Activated naive CD8-positive, alpha-beta T cell treated with anti-CD3 and anti-CD28 coated beads, Interleukin-2, amount 50 U/mL, for 24 hours (primary cell): ENCODE data around the gene CYBC1.

Experiments used
- ATAC-seq: fragments of 150-1000 bp; cut with Tn5 transposase; one replicate; pipeline ENCODE4 v1.10.0; 2021
- DNase-seq: peaks from one replicate; pipeline ENCODE4 v3.0.0; 2021
- H3K27ac Mint-ChIP-seq: one replicate; pipeline ENCODE4 v1.8.0; 2021; ENCODE audit warnings: mild to moderate bottlenecking, mixed read lengths
- H3K27me3 Mint-ChIP-seq: one replicate; pipeline ENCODE4 v1.8.0; 2021; ENCODE audit warnings: mixed read lengths
- H3K36me3 Mint-ChIP-seq: one replicate; pipeline ENCODE4 v1.8.0; 2021; ENCODE audit warnings: low read depth, mixed read lengths
- H3K4me1 Mint-ChIP-seq: one replicate; pipeline ENCODE4 v1.8.0; 2021; ENCODE audit warnings: mixed read lengths
- H3K4me3 Mint-ChIP-seq: one replicate; pipeline ENCODE4 v1.8.0; 2021; ENCODE audit warnings: mild to moderate bottlenecking, moderate library complexity, mixed read lengths
- H3K9me3 Mint-ChIP-seq: one replicate; pipeline ENCODE4 v1.8.0; 2021; ENCODE audit warnings: mixed read lengths

Gene CYBC1

GRCh38 chr17:82446124-82446523 is 4.4 kb downstream of the CYBC1 start:
- Mint-ChIP-seq H3K27ac (no peak overlapping the region), H3K4me1 (peaks cover 30% of the 10 kb centered on the region), H3K9me3 (no peaks in the 10 kb centered on the region), H3K4me3 (no peak overlapping the region), H3K27me3 (no peaks in the 10 kb centered on the region), H3K36me3 (peaks cover 24% of the 10 kb centered on the region)
- ATAC-seq (no peak), DNase-seq (no peak)

GRCh38 chr17:82445542-82445941 is 5.0 kb downstream of the CYBC1 start:
- Mint-ChIP-seq H3K36me3 (peaks cover 24% of the 10 kb centered on the region), H3K9me3 (no peaks in the 10 kb centered on the region), H3K27me3 (no peaks in the 10 kb centered on the region), H3K4me1 (peaks cover 29% of the 10 kb centered on the region), H3K27ac (no peak overlapping the region), H3K4me3 (no peak overlapping the region)
- DNase-seq (no peak), ATAC-seq (no peak)

- no peak overlapping the region for H3K4me3 Mint-ChIP-seq
- H3K36me3 Mint-ChIP-seq, result peaks cover 24% of the 10 kb centered on the region
- DNase-seq, result no peak
- H3K4me1 Mint-ChIP-seq, result peaks cover 29% of the 10 kb centered on the region
- no peaks in the 10 kb centered on the region for H3K9me3 Mint-ChIP-seq
- no peak overlapping the region for H3K27ac Mint-ChIP-seq
- no peaks in the 10 kb centered on the region for H3K27me3 Mint-ChIP-seq
- ATAC-seq, result no peak
These were observed 5.5 kb downstream of the CYBC1 start for GRCh38 chr17:82444941-82445521.

GRCh38 chr17:82444284-82444893 is 6.2 kb downstream of the CYBC1 start:
- H3K36me3 Mint-ChIP-seq, result peaks cover 19% of the 10 kb centered on the region
- ATAC-seq, result no peak
- no peaks in the 10 kb centered on the region for H3K27me3 Mint-ChIP-seq
- H3K27ac Mint-ChIP-seq, result no peak overlapping the region
- no peaks in the 10 kb centered on the region for H3K9me3 Mint-ChIP-seq
- H3K4me3 Mint-ChIP-seq, result no peak overlapping the region
- no peak for DNase-seq
- H3K4me1 Mint-ChIP-seq, result peaks cover 24% of the 10 kb centered on the region

- ATAC-seq, result no peak
- no peak for DNase-seq
- H3K27ac Mint-ChIP-seq, result no peak overlapping the region
- H3K36me3 Mint-ChIP-seq, result peaks cover 14% of the 10 kb centered on the region
- H3K9me3 Mint-ChIP-seq, result no peaks in the 10 kb centered on the region
- peaks cover 19% of the 10 kb centered on the region for H3K4me1 Mint-ChIP-seq
- H3K27me3 Mint-ChIP-seq, result no peaks in the 10 kb centered on the region
- no peak overlapping the region for H3K4me3 Mint-ChIP-seq
These were observed 6.9 kb downstream of the CYBC1 start for GRCh38 chr17:82443465-82444283.

- DNase-seq, result no peak
- no peaks in the 10 kb centered on the region for H3K27me3 Mint-ChIP-seq
- no peaks in the 10 kb centered on the region for H3K9me3 Mint-ChIP-seq
- no peak for ATAC-seq
- peaks cover 17% of the 10 kb centered on the region for H3K4me1 Mint-ChIP-seq
- no peak overlapping the region for H3K27ac Mint-ChIP-seq
- H3K36me3 Mint-ChIP-seq, result peaks cover 14% of the 10 kb centered on the region
- H3K4me3 Mint-ChIP-seq, result no peak overlapping the region
These were observed 7.7 kb downstream of the CYBC1 start for GRCh38 chr17:82442643-82443464.

- Mint-ChIP-seq H3K27ac (no peak overlapping the region), H3K36me3 (peaks cover 10% of the 10 kb centered on the region), H3K4me1 (peaks cover 12% of the 10 kb centered on the region), H3K27me3 (no peaks in the 10 kb centered on the region), H3K9me3 (no peaks in the 10 kb centered on the region), H3K4me3 (no peak overlapping the region)
- ATAC-seq, result no peak
- no peak for DNase-seq
These were observed 8.7 kb downstream of the CYBC1 start for GRCh38 chr17:82441691-82442487.

DNA sequence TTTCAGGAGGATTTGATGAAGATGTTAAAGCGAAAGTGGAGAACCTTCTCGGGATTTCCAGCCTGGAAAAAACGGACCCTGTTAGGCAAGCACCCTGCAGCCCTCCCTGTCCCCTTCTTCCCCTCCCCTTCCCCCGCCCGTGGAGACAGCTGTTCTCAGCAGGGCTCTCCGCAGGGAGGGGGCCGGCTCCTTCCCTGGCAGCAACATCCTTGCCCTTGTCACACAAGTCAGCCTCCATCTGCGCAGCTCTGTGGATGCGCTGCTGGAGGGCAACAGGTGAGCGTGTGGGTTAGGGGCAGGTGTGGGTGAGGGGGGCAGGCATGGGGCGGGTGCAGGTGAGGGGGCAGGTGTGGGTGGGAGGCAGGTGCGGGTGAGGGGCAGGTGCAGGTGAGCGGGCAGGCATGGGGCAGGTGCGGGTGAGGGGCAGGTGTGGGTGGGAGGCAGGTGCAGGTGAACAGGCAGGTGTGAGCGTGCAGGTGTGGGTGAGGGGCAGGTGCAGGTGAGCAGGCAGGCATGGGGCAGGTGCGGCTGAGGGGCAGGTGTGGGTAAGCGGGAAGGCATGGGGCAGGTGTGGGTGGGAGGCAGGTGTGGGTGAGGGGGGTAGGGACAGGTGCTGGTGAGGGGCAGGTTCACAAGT is 9.4 kb downstream of the CYBC1 start:
- no peaks in the 10 kb centered on the region for H3K27me3 Mint-ChIP-seq
- no peak for DNase-seq
- peaks cover 7% of the 10 kb centered on the region for H3K36me3 Mint-ChIP-seq
- ATAC-seq, result no peak
- H3K9me3 Mint-ChIP-seq, result no peaks in the 10 kb centered on the region
- H3K27ac Mint-ChIP-seq, result no peak overlapping the region
- H3K4me1 Mint-ChIP-seq, result peaks cover 5% of the 10 kb centered on the region
- H3K4me3 Mint-ChIP-seq, result no peak overlapping the region

DNA sequence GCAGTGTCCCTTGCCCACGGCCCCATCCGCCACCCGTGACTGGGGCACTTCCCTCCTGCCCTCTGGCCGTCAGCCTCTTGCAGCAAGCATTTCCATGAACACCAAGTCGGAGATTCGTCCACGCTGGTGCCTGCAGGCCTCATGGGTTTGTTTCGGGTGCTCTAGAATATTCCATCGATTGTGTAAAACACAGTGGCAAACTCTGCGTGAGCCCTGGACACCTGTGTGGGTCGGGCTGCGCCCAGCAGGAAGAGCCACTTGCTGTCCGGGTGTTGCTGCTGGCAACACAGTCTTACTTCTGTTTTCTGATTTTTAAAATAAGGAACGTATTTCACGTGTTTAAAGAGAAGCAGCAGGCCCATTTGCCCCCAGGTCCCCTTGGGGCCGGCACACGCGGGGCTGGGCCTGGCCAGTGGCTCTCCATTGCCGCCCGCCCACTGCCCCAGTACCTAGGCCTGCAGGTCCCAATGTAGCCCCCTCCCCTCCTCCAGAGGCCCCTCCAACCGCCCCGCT is 10.0 kb downstream of the CYBC1 start:
- Mint-ChIP-seq H3K36me3 (peaks cover 5% of the 10 kb centered on the region), H3K4me3 (no peak overlapping the region), H3K9me3 (no peaks in the 10 kb centered on the region), H3K4me1 (no peaks in the 10 kb centered on the region), H3K27ac (no peak overlapping the region), H3K27me3 (no peaks in the 10 kb centered on the region)
- DNase-seq, result no peak
- no peak for ATAC-seq

- Mint-ChIP-seq H3K9me3 (no peaks in the 10 kb centered on the region), H3K27ac (no peak overlapping the region), H3K27me3 (no peaks in the 10 kb centered on the region), H3K36me3 (peaks cover 5% of the 10 kb centered on the region), H3K4me3 (no peak overlapping the region), H3K4me1 (peaks cover 2% of the 10 kb centered on the region)
- DNase-seq, result no peak
- peak; percentile 3 for ATAC-seq
These were observed 10.7 kb downstream of the CYBC1 start for GRCh38 chr17:82439829-82440365.

DNA sequence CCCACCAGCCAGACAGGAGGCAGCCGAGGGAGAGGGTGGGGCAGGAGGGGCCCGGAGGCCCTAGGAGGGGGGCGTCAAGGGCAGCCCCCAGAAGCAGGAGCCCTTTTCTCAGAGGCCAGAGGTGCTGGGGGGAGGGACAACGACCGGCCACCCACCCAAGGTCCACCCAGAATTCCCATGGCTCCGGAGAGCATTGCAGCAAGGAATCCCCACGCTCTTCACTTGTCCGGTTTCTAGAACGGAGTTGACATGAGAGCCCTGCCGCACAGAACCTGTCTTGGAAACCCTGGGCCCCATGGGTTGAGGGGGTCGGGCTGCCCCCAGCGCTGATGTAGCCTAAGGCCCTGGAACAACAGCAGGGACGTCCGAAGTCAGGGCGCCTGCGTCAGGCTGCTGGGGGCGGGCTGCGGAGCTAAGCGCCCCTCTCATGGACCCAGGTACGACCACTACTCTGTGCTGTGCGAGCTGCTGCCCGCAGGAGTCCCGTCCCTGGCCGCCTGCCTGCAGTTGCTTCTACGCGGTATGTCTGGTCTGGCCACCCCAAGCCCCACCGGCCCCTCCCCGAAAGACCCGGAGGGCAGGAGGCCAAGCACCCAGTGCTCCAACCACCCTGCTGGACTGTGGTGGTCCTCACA is 11.2 kb downstream of the CYBC1 start:
- Mint-ChIP-seq H3K4me1 (peaks cover 5% of the 10 kb centered on the region), H3K27me3 (no peaks in the 10 kb centered on the region), H3K36me3 (peaks cover 5% of the 10 kb centered on the region), H3K4me3 (no peak overlapping the region), H3K9me3 (no peaks in the 10 kb centered on the region), H3K27ac (no peak overlapping the region)
- ATAC-seq (no peak), DNase-seq (no peak)

DNA sequence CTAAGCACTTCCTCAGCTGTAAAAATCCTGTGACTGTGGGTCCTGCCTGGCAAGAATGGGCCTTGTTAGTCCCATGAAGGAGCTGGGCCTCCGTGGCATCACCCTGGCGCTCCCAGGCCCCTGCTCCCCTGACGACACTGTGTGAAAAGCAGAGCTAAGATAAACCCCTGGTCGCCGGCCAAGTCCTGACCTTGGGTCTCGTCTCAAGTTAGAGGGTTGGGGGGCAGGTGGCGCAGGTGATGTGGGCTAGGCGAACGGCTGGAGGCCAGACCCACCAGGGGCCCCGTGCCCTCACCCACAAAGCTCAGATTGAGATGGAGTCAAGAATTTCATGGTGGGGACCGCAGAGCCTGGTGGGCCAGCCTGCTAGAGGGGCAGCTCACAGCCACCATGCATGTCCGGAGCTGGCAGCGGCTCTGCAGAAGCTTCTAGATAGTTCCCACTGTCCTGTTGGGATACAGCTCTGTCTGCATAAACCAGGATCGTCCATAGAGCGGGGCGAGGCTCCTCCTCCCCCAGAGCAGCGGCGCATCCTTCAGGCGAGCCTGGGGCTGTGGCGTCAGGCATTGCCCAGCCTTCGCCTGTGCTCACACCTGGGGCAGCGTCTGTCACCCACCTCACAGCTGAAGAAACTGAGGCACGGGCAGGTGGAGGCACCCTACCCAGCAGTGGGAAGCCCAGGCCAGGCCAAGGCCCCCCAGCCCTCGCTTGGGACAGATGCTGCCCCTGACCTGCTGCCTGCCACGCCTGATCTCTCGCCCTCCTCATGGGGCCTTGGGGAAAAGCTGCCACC is 12.0 kb downstream of the CYBC1 start:
- Mint-ChIP-seq H3K27me3 (no peaks in the 10 kb centered on the region), H3K9me3 (no peaks in the 10 kb centered on the region), H3K27ac (no peak overlapping the region), H3K4me3 (no peak overlapping the region), H3K36me3 (peaks cover 5% of the 10 kb centered on the region), H3K4me1 (peaks cover 9% of the 10 kb centered on the region)
- ATAC-seq (no peak), DNase-seq (no peak)
